B cell (primary cell): ENCODE data around the gene SEMA3F.

Experiments
- CTCF ChIP-seq: fragments of 200-600 bp; IDR thresholded peaks from one replicate; pipeline ENCODE4 v1.8.0; 2022; ENCODE audit warnings: antibody characterized with exemption, mild to moderate bottlenecking
- EZH2 ChIP-seq: IDR thresholded peaks from 2 replicates; pipeline ENCODE4 v1.6.1; 2012; ENCODE audit warnings: borderline replicate concordance, low read depth, mild to moderate bottlenecking, moderate library complexity, low read length; ENCODE audit not compliant: insufficient read depth, poor library complexity, severe bottlenecking

- TF ChIP-seq EZH2 (no peak), CTCF (no peak)
These were observed 1.7 kb downstream of the SEMA3F start for GRCh38 chr3:50156549-50157493.
